Activated CD4-positive, alpha-beta T cell treated with anti-CD3 and anti-CD28 coated beads, Interleukin-2, amount 50 U/mL, for 48 hours (primary cell): ENCODE results near the gene TPSD1.
"Not testable (repeated sequence)": the region's sequence is repeated elsewhere in the genome, so short reads cannot be mapped to it uniquely, and the experiment has no call there.

Experiments used
- DNase-seq, 2 experiments: peaks; one replicate each; pipeline ENCODE4 v3.0.0-alpha.2; 2020

TPSD1 gene

DNA sequence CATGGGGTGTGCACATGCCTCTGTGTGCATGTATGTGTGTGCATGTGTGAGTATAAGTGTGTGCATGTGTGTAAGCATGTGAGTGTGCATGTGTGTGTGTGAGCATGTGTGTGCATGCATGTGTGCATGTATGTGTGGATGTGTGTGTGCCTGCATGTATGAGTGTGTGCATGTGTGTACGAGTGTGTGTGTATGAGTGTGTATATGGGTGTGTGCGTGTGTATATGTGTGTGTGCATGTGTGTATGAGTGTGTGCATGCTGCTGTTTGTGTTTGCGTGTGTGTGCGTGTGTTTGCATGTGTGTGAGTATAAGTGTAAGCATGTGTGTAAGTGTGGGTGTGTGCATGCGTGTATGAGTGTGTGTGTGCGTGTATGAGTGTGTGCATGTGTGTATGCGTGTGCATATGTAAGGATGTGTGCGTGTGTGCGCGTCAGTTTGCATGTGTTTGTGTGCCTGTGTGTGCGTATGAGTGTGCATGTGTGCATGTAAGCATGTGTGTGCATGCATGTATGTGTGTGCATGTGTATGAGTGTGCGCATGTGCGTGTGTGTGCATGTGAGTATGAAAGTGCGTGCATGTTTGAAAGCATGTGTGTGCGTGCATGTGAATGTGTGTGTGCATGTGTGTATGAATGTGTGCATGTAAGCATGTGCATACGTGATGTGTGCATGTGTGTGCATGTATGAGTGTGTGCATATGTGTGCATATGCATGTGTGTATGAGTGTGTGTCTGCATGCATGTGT lies 8.6 kb downstream of the TPSD1 start:
- no peak for DNase-seq

DNA sequence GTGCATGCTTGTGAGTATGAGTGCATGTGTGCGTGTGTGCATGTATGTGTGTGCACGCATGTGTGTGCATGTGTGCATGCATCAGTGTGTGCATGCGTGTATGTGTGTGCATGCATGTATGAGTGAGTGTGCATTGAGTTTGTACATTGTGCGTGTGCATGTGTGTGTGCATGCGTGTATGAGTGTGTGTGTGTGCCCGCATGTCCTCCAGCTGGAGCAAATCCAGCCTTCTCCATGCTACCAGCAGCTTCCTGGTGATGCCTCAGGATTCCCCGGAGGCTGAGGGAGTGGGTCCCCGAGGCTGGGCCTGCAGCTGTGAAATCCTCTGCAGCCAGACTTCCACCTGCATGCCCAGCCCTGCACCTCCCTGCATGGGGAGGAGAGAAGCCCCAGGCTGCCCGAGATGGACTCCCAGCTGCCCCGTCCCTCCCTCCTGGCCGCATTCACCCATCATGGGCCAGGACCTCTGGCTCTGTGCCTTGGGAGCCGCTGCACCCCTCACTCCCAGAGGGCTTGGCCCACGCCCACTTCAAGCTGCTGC lies 9.3 kb downstream of the TPSD1 start:
- DNase-seq, result no peak

DNA sequence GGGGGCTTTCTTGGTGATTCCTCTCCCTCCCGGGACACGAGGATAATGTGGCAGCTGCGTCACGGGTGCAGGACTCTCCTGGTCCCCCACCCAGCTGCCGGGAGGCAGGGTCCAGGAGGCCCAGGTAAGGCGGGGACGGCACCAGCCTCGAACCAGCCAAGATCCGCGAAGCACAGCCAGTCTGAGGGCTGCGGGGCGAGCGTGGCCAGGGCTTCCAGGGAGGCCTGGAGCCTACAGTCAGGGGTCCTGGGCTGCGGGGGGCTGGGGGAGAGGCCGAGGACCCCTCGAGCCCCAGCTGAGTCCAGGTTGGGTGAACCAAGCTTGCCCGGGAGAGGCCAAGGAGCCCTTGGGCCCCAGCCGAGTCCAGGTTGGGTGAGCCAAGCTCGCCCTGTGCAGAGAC lies 10.0 kb downstream of the TPSD1 start:
- no peak for DNase-seq

DNA sequence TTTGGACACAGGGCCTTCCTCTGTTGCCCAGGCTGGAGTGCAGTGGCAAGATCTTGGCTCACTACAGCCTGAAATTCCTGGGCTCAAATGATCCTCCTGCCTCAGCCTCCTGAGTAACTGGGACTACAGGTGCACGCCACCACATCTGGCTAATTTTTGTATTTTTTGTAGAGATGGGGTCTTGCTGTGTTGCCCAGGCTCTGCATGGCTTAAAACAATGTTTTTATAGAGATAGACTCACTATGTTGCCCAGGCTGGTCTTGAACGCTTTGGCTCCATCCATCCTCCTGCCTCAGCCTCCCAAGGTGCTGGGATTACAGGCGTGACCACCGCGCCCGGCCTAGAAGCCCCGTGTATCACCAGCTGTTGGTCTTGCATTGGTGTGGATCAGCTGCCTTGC lies 13.5 kb downstream of the TPSD1 start:
- DNase-seq, result not testable (repeated sequence)

DNA sequence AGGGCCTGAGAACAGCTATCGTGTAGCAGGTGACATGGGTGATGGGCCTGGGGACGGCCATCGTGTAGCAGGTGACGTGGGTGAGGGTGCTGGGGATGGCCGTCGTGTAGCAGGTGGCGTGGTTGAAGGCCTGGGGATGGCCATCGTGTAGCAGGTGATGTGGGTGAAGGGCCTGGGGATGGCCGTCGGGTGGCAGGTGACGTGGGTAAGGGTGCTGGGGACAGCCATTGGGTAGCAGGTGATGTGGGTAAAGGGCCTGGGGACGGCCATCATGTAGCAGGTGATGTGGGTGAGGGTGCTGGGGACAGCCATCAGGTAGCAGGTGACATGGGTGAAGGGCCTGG lies 15.5 kb downstream of the TPSD1 start:
- DNase-seq, result no peak

DNA sequence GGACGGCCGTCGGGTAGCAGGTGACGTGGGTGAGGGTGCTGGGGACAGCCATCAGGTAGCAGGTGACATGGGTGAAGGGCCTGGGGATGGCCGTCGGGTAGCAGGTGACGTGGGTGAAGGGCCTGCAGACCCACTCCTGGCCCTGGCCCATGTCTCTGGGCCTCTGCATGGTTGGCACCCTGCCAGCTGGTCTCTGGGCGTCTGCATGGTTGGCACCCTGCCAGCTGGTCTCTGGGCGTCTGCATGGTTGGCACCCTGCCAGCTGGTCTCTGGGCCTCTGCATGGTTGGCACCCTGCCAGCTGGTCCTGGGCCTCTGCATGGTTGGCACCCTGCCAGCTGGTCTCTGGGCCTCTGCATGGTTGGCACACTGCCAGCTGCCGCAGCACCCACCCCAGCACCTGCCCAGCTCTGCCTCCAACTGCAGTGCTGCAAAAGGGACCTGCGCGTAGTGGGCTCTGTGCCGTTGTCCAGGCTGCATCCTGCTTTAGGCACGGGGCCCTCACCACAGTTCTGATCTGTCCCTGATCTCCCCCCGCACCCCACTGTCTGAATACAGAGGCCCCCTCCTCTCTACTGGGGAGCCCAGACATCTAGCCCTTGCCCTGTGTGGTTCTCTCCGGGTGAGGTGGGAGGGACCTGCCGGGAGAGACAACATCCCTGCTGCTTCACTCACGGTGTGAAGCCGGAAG lies 16.0 kb downstream of the TPSD1 start:
- DNase-seq, result not testable (repeated sequence)

DNA sequence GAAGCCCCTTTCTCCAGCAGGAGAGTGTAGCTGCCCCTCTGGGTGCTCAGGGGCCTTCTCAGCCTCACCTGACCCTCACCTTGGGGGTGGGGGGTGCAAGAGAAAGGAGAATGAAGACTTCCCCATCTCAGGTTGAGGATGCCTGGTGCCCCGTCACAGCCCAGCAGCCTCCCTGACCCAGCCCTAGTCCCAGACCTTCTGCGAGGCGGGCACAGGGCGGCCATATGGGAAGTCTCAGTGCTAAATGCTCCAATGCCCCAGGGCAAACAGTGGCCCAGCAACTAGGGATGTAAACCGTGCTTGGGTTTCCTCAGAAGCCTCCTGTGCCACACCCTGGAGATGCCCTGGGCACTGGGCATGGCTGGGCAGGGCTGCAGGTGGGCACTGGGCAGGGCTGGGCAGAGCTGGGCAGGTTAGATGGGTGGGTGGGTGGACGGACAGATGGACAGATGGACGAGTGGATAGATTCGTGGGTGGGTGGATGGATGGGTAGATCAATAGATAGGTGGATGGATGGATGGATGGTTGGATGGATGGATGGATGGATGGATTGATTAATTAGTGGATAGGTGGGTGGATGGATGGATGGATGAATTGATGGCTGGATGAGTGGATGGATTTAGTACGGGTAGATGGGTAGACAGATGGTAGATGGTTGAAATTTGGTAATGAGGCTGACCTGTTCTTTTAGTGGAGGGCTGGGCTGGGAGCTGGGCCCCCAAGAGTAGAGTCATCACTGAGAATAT lies 16.8 kb downstream of the TPSD1 start:
- no peak for DNase-seq

DNA sequence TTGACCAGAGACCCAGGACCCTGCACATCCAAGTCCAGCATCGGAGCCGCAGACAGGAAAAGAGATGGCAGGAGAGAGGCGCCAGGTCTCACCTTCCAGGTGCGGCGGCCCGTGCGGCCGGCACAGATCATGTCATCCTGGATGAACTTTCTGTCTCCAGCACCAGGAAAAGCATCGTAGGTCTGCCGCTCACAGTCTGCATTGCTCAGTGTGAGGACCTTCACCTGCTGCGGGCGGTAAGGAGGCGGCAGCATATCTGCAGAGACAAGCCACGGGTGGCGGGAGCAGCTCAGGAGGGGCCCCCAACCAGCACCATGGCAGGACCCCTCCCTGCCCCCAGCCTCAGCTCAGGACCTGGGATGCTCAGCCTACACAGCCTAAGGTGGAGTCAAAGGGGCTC lies 17.9 kb downstream of the TPSD1 start:
- no peak for DNase-seq

DNA sequence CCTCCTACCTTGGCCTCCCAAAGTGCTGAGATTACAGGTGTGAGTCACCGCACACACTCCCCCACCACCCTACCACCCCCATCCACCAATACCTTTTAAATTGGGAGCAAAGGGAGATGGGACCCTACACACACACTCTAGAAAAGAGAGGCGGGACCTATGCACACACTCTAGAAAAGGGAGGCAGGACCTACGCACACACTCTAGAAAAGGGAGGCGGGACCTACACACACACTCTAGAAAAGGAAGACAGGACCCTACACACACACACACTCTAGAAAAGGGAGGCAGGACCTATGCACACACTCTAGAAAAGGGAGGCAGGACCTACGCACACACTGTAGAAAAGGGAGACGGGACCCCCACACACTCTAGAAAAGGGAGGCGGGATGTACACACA lies 18.9 kb downstream of the TPSD1 start:
- no peak for DNase-seq

DNA sequence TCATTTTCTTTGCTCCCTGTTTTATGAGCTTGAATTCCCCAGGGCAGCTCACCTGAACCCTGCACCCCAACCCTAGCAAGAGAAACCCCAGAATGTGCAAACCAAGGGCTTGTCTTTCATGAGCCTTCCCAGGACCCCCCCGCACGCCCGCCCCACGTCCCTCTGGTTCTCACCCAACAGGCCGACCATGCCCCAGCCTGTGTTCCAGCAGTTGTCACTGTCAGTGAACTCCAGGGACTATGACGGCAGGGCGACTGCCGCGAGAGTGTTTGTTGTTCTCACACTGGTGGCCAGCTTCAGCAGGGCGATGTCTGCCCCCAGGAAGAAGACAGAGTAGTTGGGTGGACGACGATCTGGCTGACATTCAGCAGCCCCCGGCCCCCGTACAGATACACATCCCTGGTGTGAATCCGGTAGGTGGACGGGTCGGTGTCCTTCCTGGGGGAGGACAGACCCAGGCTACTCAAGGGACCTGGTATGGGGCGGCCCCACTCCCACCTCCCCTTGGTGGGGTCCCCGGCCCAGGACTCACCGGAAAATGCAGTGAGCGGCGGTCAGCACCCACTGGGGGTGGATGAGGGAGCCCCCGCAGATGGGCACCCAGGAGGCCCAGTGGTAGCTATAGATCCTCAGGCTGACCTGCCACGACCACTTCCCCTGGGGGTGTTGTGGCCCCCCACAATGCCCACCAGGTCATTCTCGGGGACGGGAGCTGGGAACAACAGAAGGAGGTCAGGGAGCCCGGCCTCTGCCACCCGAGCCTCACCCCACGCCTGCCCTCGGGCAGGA lies 20.1 kb downstream of the TPSD1 start:
- DNase-seq, result no peak

DNA sequence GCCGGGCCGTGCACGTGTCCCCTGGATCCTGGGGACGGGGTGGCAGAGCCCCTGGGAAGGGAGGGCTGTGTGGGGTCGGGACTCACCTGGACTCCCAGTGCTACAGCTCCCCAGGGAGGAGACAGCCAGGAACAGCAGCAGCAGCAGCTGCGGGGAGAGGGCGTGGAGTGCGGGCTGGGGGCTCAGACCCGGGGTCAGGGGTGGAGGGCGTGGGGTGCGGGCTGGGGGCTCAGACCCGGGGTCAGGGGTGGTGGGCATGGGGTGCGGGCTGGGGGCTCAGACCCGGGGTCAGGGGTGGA lies 20.7 kb downstream of the TPSD1 start:
- DNase-seq, result no peak

DNA sequence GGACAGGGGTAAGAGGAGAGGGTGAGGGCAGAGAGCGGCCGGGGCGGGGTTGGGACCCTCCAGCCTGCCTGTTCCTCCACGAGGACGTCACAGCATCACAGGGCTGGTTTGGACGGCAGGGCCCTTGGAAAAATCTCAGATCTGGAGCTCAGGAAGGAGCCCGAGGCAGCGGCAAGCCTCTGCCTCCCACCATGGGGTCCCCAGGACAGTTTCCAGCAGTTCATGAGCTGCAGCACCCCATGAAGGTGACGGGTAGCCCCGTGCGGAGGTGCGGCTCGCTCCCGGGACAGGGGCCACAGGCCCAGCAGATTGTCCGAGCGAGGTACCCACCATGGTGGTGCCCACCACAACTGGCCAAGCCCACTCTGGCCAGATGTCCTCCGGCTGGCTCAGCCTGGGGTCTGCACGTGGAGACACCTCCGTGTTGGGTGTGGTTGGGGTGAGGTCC lies 21.3 kb downstream of the TPSD1 start:
- no peak for DNase-seq

DNA sequence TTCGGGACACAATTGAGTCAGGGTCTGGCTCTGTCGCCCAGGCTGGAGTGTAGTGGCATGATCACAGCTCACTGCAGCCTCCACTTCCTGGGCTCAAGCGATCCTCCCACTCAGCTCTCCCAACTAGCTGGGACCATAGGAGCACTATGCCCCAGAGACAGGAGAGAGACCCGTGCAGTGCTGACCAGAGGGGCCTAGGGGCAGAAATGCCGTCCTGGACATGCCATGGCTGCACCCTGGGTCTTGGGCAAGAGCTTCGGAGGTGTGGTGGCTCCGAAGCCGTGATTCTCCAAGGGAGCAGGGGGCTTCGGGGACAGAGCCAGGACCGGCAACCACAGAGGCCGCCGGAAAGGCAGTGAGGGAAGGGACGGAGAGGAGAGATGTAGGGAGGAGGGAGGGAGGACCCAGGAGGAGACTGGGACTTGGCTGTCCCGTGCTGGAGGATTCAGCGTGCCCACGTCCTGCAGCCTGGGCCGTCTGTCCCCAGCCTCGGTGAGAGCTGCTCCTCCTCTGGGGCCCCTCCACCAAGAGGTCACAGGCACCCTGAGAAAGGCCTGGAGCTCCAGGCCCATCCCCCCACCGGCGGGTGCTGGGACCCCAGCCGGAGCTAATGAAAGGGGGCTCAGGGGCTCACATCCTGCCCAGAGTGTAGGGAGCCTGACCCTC lies 21.9 kb downstream of the TPSD1 start:
- DNase-seq, result no peak

DNA sequence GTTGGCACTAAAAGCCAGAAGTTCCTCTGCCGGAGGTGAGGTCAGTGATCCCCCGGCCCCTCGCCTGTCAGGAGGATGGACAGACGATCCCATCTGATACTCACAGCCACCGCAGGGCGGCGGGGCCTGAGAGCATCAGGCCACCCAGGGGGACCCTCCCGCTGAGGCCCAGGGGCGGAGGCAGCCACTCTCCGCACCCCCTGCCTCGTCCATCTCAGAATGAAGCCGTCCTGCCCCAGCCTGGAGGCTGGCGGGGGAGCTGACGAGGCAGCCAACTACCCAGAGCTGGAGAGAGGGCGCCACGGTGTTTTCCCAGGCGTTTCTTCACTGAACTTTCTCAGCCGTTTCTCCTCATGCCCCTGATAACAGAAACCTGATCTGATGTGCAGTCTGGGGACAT lies 22.6 kb downstream of the TPSD1 start:
- DNase-seq, result no peak

DNA sequence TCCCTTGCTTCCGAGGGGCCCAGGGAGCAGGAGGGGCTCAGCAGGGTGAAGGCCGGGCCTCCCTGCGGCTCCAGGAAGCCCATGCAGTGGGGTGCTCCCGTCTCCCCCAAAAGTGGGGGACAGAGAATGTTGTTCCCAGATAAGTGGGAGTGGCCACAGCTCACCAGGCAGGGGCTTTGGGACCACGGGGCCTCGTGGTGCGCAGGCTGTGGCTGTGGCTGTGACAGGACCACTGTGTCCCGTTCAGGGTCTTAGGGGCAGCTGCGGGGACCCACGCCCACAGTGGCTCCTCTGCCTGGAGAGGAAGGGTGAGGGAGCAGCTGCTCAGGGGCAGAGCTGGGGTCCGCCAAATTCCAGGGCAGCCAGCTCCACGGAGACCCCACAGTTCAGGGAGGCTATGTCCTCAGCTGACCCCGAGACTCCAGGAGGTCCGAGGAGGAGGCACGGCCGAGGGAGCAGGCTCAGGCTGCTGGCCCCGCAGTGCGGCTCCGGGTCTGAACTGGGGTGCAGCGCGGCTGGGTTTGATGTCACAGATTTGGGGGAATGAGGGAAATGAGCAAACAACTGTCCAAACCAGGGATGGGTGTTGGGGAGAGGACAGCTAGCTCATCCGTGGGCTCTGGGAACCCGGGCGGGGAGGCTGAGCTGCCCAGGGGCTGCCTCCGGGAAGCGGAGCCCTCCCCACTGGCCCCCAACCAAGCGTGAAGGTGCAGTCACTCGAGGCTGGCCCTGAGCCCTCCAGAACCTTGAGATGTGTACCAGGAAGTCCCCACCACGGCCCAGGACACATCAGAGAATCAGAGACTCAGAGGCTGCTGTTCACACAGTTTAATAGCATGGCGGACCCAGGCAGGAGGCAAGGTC lies 23.4 kb downstream of the TPSD1 start:
- no peak for DNase-seq

DNA sequence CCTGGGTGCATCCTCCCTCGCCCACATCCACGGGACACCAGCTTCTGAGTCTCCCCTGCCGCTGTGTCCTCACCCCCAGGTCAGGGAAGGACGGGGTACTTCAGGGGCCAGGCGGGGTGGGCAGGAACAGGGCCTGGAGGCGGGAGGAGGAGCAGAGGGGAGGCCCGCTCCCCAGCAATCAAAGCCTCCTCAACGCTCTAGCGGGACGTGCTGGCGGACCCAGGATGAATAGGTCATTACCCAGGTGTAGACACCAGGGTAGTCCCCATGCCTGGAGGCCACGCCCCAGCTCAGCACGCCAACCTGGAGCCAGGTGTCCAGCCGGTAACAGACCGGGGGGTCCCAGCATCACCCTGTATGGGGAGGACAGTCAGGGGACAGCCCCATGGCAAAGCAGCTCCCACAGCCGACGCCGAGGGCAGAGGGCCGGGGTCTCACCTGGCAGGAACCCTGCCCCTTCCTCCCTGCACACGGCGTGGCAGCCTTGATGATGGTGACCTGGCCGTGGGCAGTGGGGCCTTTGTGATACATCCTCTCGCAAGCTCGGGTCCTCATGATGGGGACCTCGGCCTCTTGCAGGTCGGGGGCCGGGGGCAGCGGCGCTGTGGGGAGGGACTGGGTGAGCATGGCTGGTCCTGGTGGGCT lies 24.2 kb downstream of the TPSD1 start:
- no peak for DNase-seq

DNA sequence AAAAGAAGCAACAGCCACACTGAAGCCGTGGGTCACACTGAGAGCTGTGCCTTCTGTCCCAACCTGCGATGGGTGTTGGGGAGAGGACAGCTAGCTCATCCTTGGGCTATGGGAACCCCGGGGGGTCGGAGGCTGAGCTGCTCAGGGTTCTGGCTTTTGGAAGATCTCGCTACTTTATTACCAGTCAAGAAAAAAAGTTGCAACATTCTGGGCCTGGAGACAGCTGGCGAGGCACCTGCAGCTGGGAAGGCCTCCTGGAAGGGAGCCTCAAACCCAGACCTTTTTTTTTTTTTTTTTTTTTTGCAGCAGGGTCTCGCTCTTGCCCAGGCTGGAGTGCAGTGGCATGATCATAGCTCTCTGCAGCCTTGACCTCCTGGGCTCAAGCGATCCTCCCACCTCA lies 24.9 kb downstream of the TPSD1 start:
- DNase-seq, result no peak

DNA sequence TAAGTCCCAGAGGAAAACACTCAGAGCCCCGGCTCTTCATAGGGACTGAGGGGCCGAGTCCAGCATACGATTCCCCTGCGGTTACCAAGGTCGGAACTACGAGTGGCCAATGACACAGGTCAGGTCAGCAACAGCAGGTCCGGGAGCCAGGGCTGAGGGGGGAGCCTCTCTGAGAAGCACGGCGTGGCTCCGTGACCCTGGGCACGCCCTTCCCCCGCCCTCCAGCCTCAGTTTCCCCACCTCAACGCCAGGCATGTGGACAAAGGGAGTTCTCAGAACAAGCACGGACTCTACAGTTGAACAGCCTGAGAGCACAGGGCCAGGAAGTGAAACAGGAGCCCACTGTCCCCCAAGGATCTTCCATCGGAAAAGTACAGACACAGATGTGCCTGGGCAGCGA lies 25.6 kb downstream of the TPSD1 start:
- DNase-seq, result no peak

DNA sequence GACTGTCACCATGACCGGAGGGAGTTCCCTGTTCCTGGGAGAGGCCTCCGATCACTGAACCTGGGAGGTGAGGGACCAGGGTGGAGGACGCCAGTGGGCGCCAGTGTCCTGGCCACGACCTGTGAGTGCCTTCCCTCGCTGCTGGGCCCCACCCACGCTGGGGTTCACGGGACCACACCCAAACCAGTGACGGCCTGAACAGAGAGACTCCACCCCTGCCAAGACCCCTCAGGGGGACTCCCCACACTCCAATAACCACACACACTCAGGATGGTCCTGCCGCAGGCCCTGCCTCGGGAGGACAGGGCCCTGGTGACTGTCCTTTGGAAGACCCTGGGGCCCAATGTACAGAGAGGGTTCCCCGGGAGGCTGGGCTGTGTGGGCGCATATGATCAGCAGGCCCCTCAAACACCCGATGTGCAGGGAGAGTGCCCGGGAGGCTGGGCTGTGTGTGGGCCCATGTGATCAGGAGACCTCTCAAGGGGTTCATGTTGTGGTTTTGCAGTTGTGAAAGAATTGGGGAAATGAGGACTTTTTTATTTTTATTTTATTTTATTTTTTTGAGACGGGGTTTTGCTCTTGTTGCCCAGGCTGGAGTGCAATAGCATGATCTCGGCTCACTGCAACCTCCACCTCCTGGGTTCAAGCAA lies 26.6 kb downstream of the TPSD1 start:
- no peak for DNase-seq

DNA sequence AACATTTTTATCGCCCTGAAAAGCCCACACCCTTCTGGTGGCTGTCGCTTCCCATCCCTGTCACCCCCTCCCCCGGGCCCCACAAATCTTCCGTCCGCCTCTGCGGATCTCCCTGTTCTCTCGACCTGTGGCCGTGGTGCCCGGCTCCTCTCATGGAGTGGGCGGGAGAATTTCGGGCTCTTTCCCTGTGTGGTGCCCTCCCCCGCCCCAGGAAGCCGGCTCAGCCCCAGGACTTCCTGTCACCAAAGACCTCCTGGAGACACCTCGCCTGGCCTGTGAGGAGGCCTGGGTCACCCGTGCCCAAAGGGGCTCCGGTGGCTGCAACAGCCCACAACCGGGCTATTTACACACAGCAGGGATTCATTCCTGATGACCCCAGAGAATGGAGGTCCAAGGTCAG lies 27.4 kb downstream of the TPSD1 start:
- no peak for DNase-seq
